GM12878 (cell line): ENCODE data around the gene PLK4. TPM values are rescaled to one million over a fixed set of nuclear protein-coding genes. Genes with fewer than 3 reads are reported as not detected.

ENCODE experiments used
- ATAC-seq: fragments of 200-7000 bp; cut with Tn5 transposase; 3 replicates; pipeline ENCODE4 v1.9.1; 2020; ENCODE audit warnings: mild to moderate bottlenecking, moderate library complexity
- BruUV-seq: library from RNA; stranded (reverse); fragments of 400-500 nt; replicated peaks from 2 replicates; lab custom pipeline; 2021; lab: Mats Ljungman, UMichigan
- CTCF ChIA-PET: fragments of 300-600 bp; sonication (Branson Sonifier 250); formaldehyde crosslinking; extraction: SDS; loops from one replicate; lab custom pipeline; 2021; ENCODE audit warnings: inconsistent platforms; lab: Yijun Ruan, JAX
- POLR2A ChIA-PET: fragments of 350-600 bp; formaldehyde crosslinking; extraction: SDS; loops from one replicate; lab custom pipeline; 2021; ENCODE audit warnings: inconsistent platforms; lab: Charles Lee
- RAD21 ChIA-PET: fragments of 300-600 bp; sonication (Branson Sonifier 250); formaldehyde crosslinking; loops from one replicate; lab custom pipeline; 2023; ENCODE audit warnings: antibody characterized with exemption; ENCODE audit not compliant: unreplicated experiment; lab: Charles Lee
- SMC1A ChIA-PET: fragments of 300-600 bp; sonication (Branson Sonifier 250); formaldehyde crosslinking; loops from one replicate; lab custom pipeline; 2023; ENCODE audit not compliant: unreplicated experiment, uncharacterized antibody; lab: Charles Lee
- DNase-seq: peaks from one replicate; pipeline ENCODE4 v3.0.0-alpha.2; 2011; ENCODE audit warnings: low read depth, low spot score
- FAIRE-seq: peaks from 3 replicates; lab custom pipeline; 2011; peaks lifted over from hg19 to GRCh38; lab: Jason Lieb, UNC
- H2AFZ ChIP-seq: 2 replicates; pipeline ENCODE4 v1.6.0; 2011; ENCODE audit warnings: low read depth, low read length, control low read depth; ENCODE audit not compliant: control insufficient read depth
- H3K27ac ChIP-seq: 2 replicates; pipeline ENCODE4 v1.5.1; 2011; ENCODE audit warnings: control low read depth; ENCODE audit not compliant: control insufficient read depth, insufficient read depth
- H3K27me3 ChIP-seq, 2 experiments: replicated peaks in 1 of 2; 2 replicates each; pipeline versions ENCODE4 v1.6.0 to v1.6.1; 2011; ENCODE audit warnings: low read length in 1 of 2; ENCODE audit not compliant: control insufficient read depth in 2 of 2, insufficient read depth in 2 of 2
- H3K36me3 ChIP-seq, 2 experiments: 2 replicates each; pipeline ENCODE4 v1.5.1; 2011; ENCODE audit warnings: low read length in 1 of 2; ENCODE audit not compliant: control insufficient read depth in 2 of 2, insufficient read depth in 2 of 2
- H3K4me1 ChIP-seq: 2 replicates; pipeline ENCODE4 v1.6.1; 2011; ENCODE audit warnings: mild to moderate bottlenecking, low read length, moderate library complexity, mixed read lengths; ENCODE audit not compliant: control insufficient read depth, insufficient read depth
- H3K4me2 ChIP-seq: 2 replicates; pipeline ENCODE4 v1.6.0; 2011; ENCODE audit warnings: control low read depth; ENCODE audit not compliant: control insufficient read depth, insufficient read depth
- H3K4me3 ChIP-seq: fragments of 200-600 bp; sonication (generic); 2 replicates; pipeline ENCODE4 v1.5.1; 2016
- H3K79me2 ChIP-seq: 2 replicates; pipeline ENCODE4 v1.6.0; 2011; ENCODE audit warnings: low read length; ENCODE audit not compliant: control insufficient read depth, insufficient read depth
- H3K9ac ChIP-seq: 2 replicates; pipeline ENCODE4 v1.8.0; 2011; ENCODE audit warnings: low read length, control low read depth, mixed read lengths; ENCODE audit not compliant: control insufficient read depth, insufficient read depth
- H3K9me3 ChIP-seq: replicated peaks from 3 replicates; pipeline ENCODE4 v1.5.1; 2011; ENCODE audit warnings: mild to moderate bottlenecking, low read length; ENCODE audit not compliant: control insufficient read depth, insufficient read depth
- H4K20me1 ChIP-seq: 2 replicates; pipeline ENCODE4 v1.6.0; 2011; ENCODE audit not compliant: control insufficient read depth, insufficient read depth
- ASH2L ChIP-seq: fragments of 300-600, 200-600 bp; sonication (generic); IDR thresholded peaks from 2 replicates; pipeline ENCODE4 v1.6.1; 2017; ENCODE audit warnings: low read depth, mild to moderate bottlenecking, borderline replicate concordance
- BACH1 ChIP-seq: fragments of 450-650 bp; IDR thresholded peaks from 2 replicates; pipeline ENCODE4 v1.6.1; 2017; ENCODE audit warnings: mild to moderate bottlenecking, borderline replicate concordance
- E4F1 ChIP-seq: fragments of 450-650 bp; IDR thresholded peaks from 2 replicates; pipeline ENCODE4 v1.6.1; 2018; ENCODE audit warnings: borderline replicate concordance, mild to moderate bottlenecking; ENCODE audit not compliant: partially characterized antibody
- HDAC6 ChIP-seq: fragments of 200-600 bp; sonication (generic); IDR thresholded peaks from one replicate; pipeline ENCODE4 v1.8.0; 2017; ENCODE audit warnings: antibody characterized with exemption; ENCODE audit not compliant: unreplicated experiment
- MAX ChIP-seq: IDR thresholded peaks from 2 replicates; pipeline ENCODE4 v1.6.1; 2012; ENCODE audit warnings: low read depth, low read length, improper control_type of control experiment
- MEF2A ChIP-seq: IDR thresholded peaks from 2 replicates; pipeline ENCODE4 v1.6.1; 2011; ENCODE audit warnings: low read depth, mild to moderate bottlenecking, low read length, moderate library complexity; ENCODE audit not compliant: insufficient read depth
- PKNOX1 ChIP-seq: fragments of 450-650 bp; IDR thresholded peaks from 2 replicates; pipeline ENCODE4 v1.6.1; 2016; ENCODE audit warnings: mild to moderate bottlenecking
- POLR2AphosphoS2 ChIP-seq: IDR thresholded peaks from 2 replicates; pipeline ENCODE4 v1.6.1; 2011; ENCODE audit warnings: low read depth, mild to moderate bottlenecking, low read length, improper control_type of control experiment, moderate library complexity
- RELB ChIP-seq: fragments of 450-650 bp; IDR thresholded peaks from 2 replicates; pipeline ENCODE4 v1.6.1; 2017; ENCODE audit warnings: low read depth, mild to moderate bottlenecking, moderate library complexity
- SPI1 ChIP-seq: IDR thresholded peaks from 2 replicates; pipeline ENCODE4 v1.6.1; 2011; ENCODE audit warnings: low read depth, mild to moderate bottlenecking, low read length, moderate library complexity, borderline replicate concordance; ENCODE audit not compliant: insufficient read depth
- SRF ChIP-seq, 2 experiments: IDR thresholded peaks; 2 replicates each; pipeline ENCODE4 v1.6.1; 2011; ENCODE audit warnings: low read depth in 2 of 2, low read length in 2 of 2, mild to moderate bottlenecking in 1 of 2, moderate library complexity in 1 of 2
- TARDBP ChIP-seq: IDR thresholded peaks from 2 replicates; pipeline ENCODE4 v1.6.1; 2016; ENCODE audit warnings: borderline replicate concordance
- ZNF207 ChIP-seq: fragments of 450-650 bp; IDR thresholded peaks from 2 replicates; pipeline ENCODE4 v1.6.1; 2014; ENCODE audit warnings: antibody characterized with exemption, mild to moderate bottlenecking, borderline replicate concordance
- WGBS: methylation state at CpG from one replicate; pipeline ENCODE4 v1.1.6; 2016; ENCODE audit warnings: low lambda C conversion rate; ENCODE audit not compliant: insufficient replicate concordance, insufficient coverage; ENCODE audit errors: missing lambda C conversion rate; 5-methylcytosine and 5-hydroxymethylcytosine counted together
- in situ Hi-C: fragments of 300-500 bp; cut with MboI; formaldehyde crosslinking; loops from 9 replicates; pipeline ENCODE4 v1.14.3; 2018; ENCODE audit warnings: mixed read lengths
- intact Hi-C: fragments of 100-400 bp; cut with micrococcal nuclease; formaldehyde crosslinking; loops from one replicate; pipeline ENCODE4 v1.14.2; 2022; ENCODE audit not compliant: unreplicated experiment
- polyA plus RNA-seq, 11 experiments: library from polyadenylated mRNA; depleted of rRNA in 4 of 11; unstranded in 6 of 11; stranded (reverse) in 5 of 11; fragments of >200 nt; fragmentation: Nextera tagmentation in 4 of 11; fragmentation: Illumina TruSeq in 1 of 11; extraction: Ambion mirVana in 4 of 11; extraction: Trizol in 1 of 11; gene quantifications; 1 replicate in 1 of 11; 2 replicates in 10 of 11; pipeline versions ENCODE4 v1.2.1 to v1.2.3, GENCODE V29; 2011 to 2016; ENCODE audit warnings: inconsistent platforms in 2 of 11, missing spikeins in 2 of 11, low read depth in 1 of 11
- total RNA-seq, 4 experiments: library from RNA; depleted of rRNA in 3 of 4; stranded (reverse); fragments of >200 nt in 3 of 4; fragmentation: Illumina TruSeq in 1 of 4; extraction: Trizol in 1 of 4; gene quantifications; 2 replicates each; pipeline versions ENCODE4 v1.2.1 to v1.2.3, GENCODE V29; 2013 to 2021

PLK4 gene
- total and polyA plus RNA-seq, 10 of the 15 experiments (the other 5 are each of a cell fraction or from before 2014, with no cell fraction given), result 16.6 to 55.3 (median 45.8) TPM

- no peaks in the 10 kb centered on the region; a peak in 1 of 4 replicates for H3K36me3 ChIP-seq
- no peak overlapping the region for H3K4me3 ChIP-seq
- ChIA-PET SMC1A (no interaction called here), POLR2A (interaction anchor here (0.8 kb wide), 1 partner anchor 15 kb away, joined by 4 read pairs; no protein-coding TSS in a partner anchor), RAD21 (no interaction called here), CTCF (interaction anchor here (0.7 kb wide), 1 partner anchor 31 kb away, joined by 3 read pairs; no protein-coding TSS in a partner anchor)
- intact Hi-C loops, result no loop called here
- no peaks in the 10 kb centered on the region for H3K79me2 ChIP-seq
- H3K27me3 ChIP-seq, result no peaks in the 10 kb centered on the region
- ATAC-seq (no peak), DNase-seq (no peak), FAIRE-seq (no peak)
- TF ChIP-seq POLR2AphosphoS2 (no peak), E4F1 (no peak), SPI1 (no peak), MAX (no peak), SRF (IDR thresholded peaks at IDR 0.05; ENCODE audit: low read depth in 2 of 2, low read length in 2 of 2) (no peak), RELB (no peak), HDAC6 (no peak), ZNF207 (no peak), TARDBP (no peak), ASH2L (no peak), BACH1 (no peak), PKNOX1 (no peak), MEF2A (no peak)
- no peak overlapping the region for H2AFZ ChIP-seq
- no peaks in the 10 kb centered on the region for H3K4me1 ChIP-seq
- WGBS, result 88% methylated on average over 1 of the region's 1 CpG
- H3K27ac ChIP-seq, result no peak overlapping the region
- no peak overlapping the region for H3K9ac ChIP-seq
- no peaks in the 10 kb centered on the region for H4K20me1 ChIP-seq
- peaks cover 12% of the 10 kb centered on the region for H3K9me3 ChIP-seq
- no peak overlapping the region for H3K4me2 ChIP-seq
- in situ Hi-C loops, result no loop called here
- no TSS peak for BruUV-seq
Observed at GRCh38 chr4:127846765-127847164, 33.9 kb upstream of the PLK4 start.
